ENCODE measurements around the gene AGAP1. TPM values are rescaled to one million over a fixed set of nuclear protein-coding genes. Genes with fewer than 3 reads are reported as not detected.

The AGAP1 gene
- total and polyA plus RNA-seq, 11 donors, result 5.9 to 21.6 (median 18.9) TPM

GRCh38 chr2:235693279-235693678, 199.4 kb downstream of the AGAP1 start:
- Histone ChIP-seq H3K36me3 (no peaks in the 10 kb centered on the region), H3K27me3 (no peaks in the 10 kb centered on the region), H3K4me1 (peaks cover 0 to 24% (median 12%) of the 10 kb centered on the region in 12 donors), H3K4me3 (no peak overlapping the region), H3K27ac (no peak overlapping the region), H3K9me3 (no peaks in the 10 kb centered on the region)
- 96 to 100% (median 96%) methylated on average over 9 to 10 of the region's 10 CpGs for WGBS, 4 donors
- ATAC-seq (no peak), DNase-seq (no peak)
- TF ChIP-seq CTCF (IDR thresholded peaks at IDR 0.05) (no peak), POLR2A (IDR thresholded peaks at IDR 0.05) (no peak)
- intact Hi-C loops (cut with DNase I), result no loop called here

GRCh38 chr2:235694721-235695601, 201.1 kb downstream of the AGAP1 start:
- no peak overlapping the region for H3K27ac ChIP-seq
- H3K4me1 ChIP-seq, result peaks cover 0 to 19% (median 10%) of the 10 kb centered on the region in 12 donors
- WGBS, 4 donors, result 90 to 92% (median 91%) methylated on average over 17 of the region's 17 CpGs
- intact Hi-C loops (cut with DNase I), result no loop called here
- H3K9me3 ChIP-seq, result no peaks in the 10 kb centered on the region
- DNase-seq (peak in 2 of 5 donors; percentile 6 to 7), ATAC-seq (no peak)
- TF ChIP-seq POLR2A (IDR thresholded peaks at IDR 0.05) (no peak), CTCF (IDR thresholded peaks at IDR 0.05) (no peak)
- H3K36me3 ChIP-seq, result no peaks in the 10 kb centered on the region
- no peak overlapping the region for H3K4me3 ChIP-seq
- H3K27me3 ChIP-seq, result no peaks in the 10 kb centered on the region

DNA sequence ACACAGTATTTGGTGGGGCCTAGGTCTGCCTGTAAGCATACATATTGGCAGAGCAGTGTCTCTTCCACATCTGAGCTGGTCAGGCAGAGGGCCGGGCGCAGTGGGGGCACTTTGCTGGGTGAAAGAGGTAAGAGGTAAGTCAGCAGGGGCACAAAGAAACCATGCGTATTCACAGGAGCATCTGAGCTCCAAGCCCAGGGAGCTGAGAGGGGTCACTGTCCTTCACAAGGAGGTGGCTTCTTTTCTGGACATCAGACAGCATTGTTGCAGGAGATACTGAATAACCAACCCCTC, 201.7 kb downstream of the AGAP1 start:
- no peak for ATAC-seq
- Histone ChIP-seq H3K27ac (no peak overlapping the region), H3K4me1 (peaks cover 0 to 13% (median 4%) of the 10 kb centered on the region in 12 donors), H3K4me3 (no peak overlapping the region), H3K36me3 (no peaks in the 10 kb centered on the region), H3K27me3 (no peaks in the 10 kb centered on the region), H3K9me3 (no peaks in the 10 kb centered on the region)
- no peak for TF ChIP-seq POLR2A (IDR thresholded peaks at IDR 0.05)
- no peak for TF ChIP-seq CTCF (IDR thresholded peaks at IDR 0.05)
- WGBS, 4 donors, result 96 to 100% (median 99%) methylated on average over 3 of the region's 3 CpGs
- DNase-seq, result peak in 2 of 5 donors; percentile 1 to 7
- intact Hi-C loops (cut with DNase I), result no loop called here

DNA sequence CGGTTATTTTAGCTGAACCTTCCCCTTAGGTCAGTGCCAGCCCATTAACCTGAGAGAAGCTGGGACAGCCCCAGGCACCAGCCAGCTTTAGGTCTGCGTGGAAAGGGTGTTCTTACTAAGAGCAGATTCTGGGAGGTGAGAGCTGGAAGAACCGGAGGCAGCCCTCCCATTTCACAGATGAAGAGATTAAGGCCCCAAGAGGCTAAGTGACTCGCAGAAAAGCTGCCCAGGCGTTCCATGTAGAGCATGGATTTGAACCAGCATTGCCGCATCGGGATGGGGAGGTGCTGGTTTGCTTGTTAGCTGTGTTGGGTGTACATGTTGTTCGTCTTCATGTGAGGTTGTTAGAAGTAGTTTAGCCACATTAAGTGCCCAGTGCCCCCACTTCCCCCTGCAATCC, 203.2 kb downstream of the AGAP1 start:
- H3K27ac ChIP-seq, result no peak overlapping the region
- H3K36me3 ChIP-seq, result no peaks in the 10 kb centered on the region
- H3K4me1 ChIP-seq, result peaks cover 0 to 14% (median 8%) of the 10 kb centered on the region in 12 donors
- no peaks in the 10 kb centered on the region for H3K9me3 ChIP-seq
- TF ChIP-seq POLR2A (IDR thresholded peaks at IDR 0.05), result no peak
- TF ChIP-seq CTCF (IDR thresholded peaks at IDR 0.05), result no peak
- no peaks in the 10 kb centered on the region for H3K27me3 ChIP-seq
- peak in 2 of 5 donors; percentile 5 for DNase-seq
- WGBS, 4 donors, result 88 to 97% (median 94%) methylated on average over 8 of the region's 8 CpGs
- intact Hi-C loops (cut with DNase I), result no loop called here
- no peak overlapping the region for H3K4me3 ChIP-seq
- no peak for ATAC-seq

Data from heart left ventricle (tissue), 16 donors.